ENCODE data around the gene TSPAN18. TPM values are rescaled to one million over a fixed set of nuclear protein-coding genes. Genes with fewer than 3 reads are reported as not detected.

TSPAN18 gene
- total and polyA plus RNA-seq, 2 of the 4 experiments (the other 2 are of a cell fraction), result 0.36 to 1.1 TPM

DNA sequence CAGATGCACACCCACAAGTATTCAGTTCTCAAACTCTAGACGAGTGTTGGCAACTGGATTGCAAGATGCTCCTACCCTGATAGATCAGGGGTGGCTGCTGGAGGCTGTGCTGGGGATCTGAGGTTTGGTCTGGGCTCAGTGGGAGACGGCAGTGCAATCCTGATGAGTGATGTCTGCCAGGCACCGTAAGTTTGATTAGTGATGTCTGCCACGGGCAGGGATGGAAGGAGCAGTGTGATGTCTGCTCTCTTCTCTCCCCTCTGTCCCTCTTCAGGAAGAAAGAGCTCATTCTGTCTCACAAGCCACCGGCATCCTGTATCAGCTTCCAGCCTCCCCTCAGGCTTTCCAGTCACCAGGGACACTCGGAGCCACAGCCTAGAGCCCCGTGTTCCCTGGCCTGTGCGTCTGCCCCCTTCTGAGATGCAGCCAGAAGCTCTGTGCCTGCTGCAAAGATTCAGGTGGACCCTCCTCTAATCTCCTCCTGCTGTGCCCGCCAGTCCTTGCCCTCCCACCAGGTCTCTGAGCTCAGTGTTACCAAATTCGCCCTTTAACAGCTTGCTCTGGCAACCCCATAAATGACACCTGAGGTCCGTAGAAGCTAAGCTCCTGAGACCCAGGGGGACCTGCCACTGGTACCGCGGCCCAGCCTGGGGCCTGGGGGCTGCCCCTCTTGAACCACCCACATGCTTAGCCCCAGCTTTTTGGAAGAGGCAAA is 204.0 kb downstream of the TSPAN18 start:
- TSS peak; percentile 48 for BruUV-seq (replicated peaks)
- no peaks in the 10 kb centered on the region for H3K9me1 ChIP-seq (ENCODE audit: insufficient read depth, low read length)
- H3K18ac ChIP-seq (ENCODE audit: low read depth, low read length), result no peak overlapping the region
- H3K27ac ChIP-seq (ENCODE audit: insufficient read depth, low read length), result no peak overlapping the region
- H3K4me1 ChIP-seq (ENCODE audit: control insufficient read depth, insufficient read depth, low read length), result no peaks in the 10 kb centered on the region
- no peak overlapping the region for H3K56ac ChIP-seq (ENCODE audit: extremely low read depth, insufficient read depth, low read length)
- H2AFZ ChIP-seq (replicated peaks; ENCODE audit: low read length, poor library complexity), result no peak overlapping the region
- no peak overlapping the region for H3K23ac ChIP-seq (ENCODE audit: low read depth, low read length)
- no peak overlapping the region for H3K14ac ChIP-seq (replicated peaks; ENCODE audit: low read depth, low read length)
- peaks cover 20% of the 10 kb centered on the region; the same call in 1 of the 2 replicates for H3K36me3 ChIP-seq (ENCODE audit: control insufficient read depth, insufficient read depth, low read length)
- DNase-seq (no peak), ATAC-seq (ENCODE audit: low read depth) (no peak)
- H2AK9ac ChIP-seq (replicated peaks; ENCODE audit: low read depth, low read length, poor library complexity), result no peak overlapping the region
- dilution Hi-C loops (cut with HindIII; ENCODE audit: low sequenced_read_pairs, unreplicated experiment), result no loop called here
- no peak overlapping the region for H3K9ac ChIP-seq (ENCODE audit: low read depth, low read length)
- no peak overlapping the region for H3K4ac ChIP-seq (ENCODE audit: low read depth, low read length)
- no peak overlapping the region for H4K91ac ChIP-seq (ENCODE audit: insufficient read depth, low read depth, low read length)
- H2AK5ac ChIP-seq (ENCODE audit: low read depth, low read length), result no peak overlapping the region
- no peak overlapping the region for H2BK20ac ChIP-seq (ENCODE audit: low read depth, low read length)
- no peak overlapping the region for H3K4me3 ChIP-seq (ENCODE audit: insufficient read depth, low read depth, low read length)
- intact Hi-C loops (cut with micrococcal nuclease), result no loop called here
- no peaks in the 10 kb centered on the region for H3K79me1 ChIP-seq (ENCODE audit: low read depth in 1 of 2, low read length in 2 of 2)
- H4K5ac ChIP-seq (ENCODE audit: low read depth, low read length), result no peak overlapping the region
- POLR2A ChIA-PET (ENCODE audit: unreplicated experiment), result interaction anchor here (0.6 to 0.9 kb wide), 2 partner anchors 172 to 618 kb away, joined by 4 to 5 read pairs; no protein-coding TSS in a partner anchor
- no peaks in the 10 kb centered on the region for H3K9me3 ChIP-seq (ENCODE audit: control insufficient read depth, insufficient read depth, low read length)
- H4K20me1 ChIP-seq (ENCODE audit: insufficient read depth, low read length), result 0 out of 2 replicates have a peak, but pooled peaks cover 3% of the 10 kb centered on the region
- H3K27me3 ChIP-seq (ENCODE audit: control insufficient read depth, insufficient read depth, low read length), result no peaks in the 10 kb centered on the region
- no peak overlapping the region for H4K8ac ChIP-seq (ENCODE audit: low read depth in 2 of 2, low read length in 2 of 2)
- 75% methylated on average over 6 of the region's 13 CpGs; no CpG with 5 or more reads in 1 of the 2 experiments for WGBS, 2 experiments (ENCODE audit: extremely low coverage in 2 of 2, insufficient read length in 1 of 2)
- no peak overlapping the region for H2BK5ac ChIP-seq (ENCODE audit: low read depth, low read length, poor library complexity, severe bottlenecking)
- H2BK15ac ChIP-seq (ENCODE audit: low read depth, low read length), result no peak overlapping the region
- in situ Hi-C loops (cut with MboI; ENCODE audit: low sequenced_read_pairs), result loop anchor here (10.0 kb wide), 1 partner anchor 364 kb away; no protein-coding TSS in a partner anchor
- CTCF ChIA-PET, result interaction anchor here (0.9 to 1.7 kb wide), 3 partner anchors 172 to 174 kb away, joined by 4 to 10 read pairs (median 4); no protein-coding TSS in a partner anchor
- H3K4me2 ChIP-seq (ENCODE audit: low read depth, low read length), result no peak overlapping the region
- H2BK120ac ChIP-seq (ENCODE audit: low read depth, low read length), result no peak overlapping the region
- TF ChIP-seq MAZ (IDR thresholded peaks at IDR 0.05; ENCODE audit: borderline replicate concordance, low read depth, low read length) (no peak), RAD21 (IDR thresholded peaks at IDR 0.05; ENCODE audit: low read length) (no peak), NFE2L2 (IDR thresholded peaks at IDR 0.05; ENCODE audit: low read depth, low read length) (no peak), CEBPB (IDR thresholded peaks at IDR 0.05; ENCODE audit: low read depth, low read length) (no peak), SMC3 (IDR thresholded peaks at IDR 0.05; ENCODE audit: low read depth, low read length) (no peak), BHLHE40 (IDR thresholded peaks at IDR 0.05; ENCODE audit: low read depth, low read length) (no peak), MXI1 (IDR thresholded peaks at IDR 0.05; ENCODE audit: borderline replicate concordance, low read depth, low read length) (no peak), POLR2A (IDR thresholded peaks at IDR 0.05; ENCODE audit: low read depth, low read length) (no peak), CHD1 (IDR thresholded peaks at IDR 0.05; ENCODE audit: low read depth, low read length) (no peak), FOS (IDR thresholded peaks at IDR 0.05; ENCODE audit: low read depth, low read length) (no peak), MAFK (IDR thresholded peaks at IDR 0.05; ENCODE audit: low read depth, low read length) (no peak), RFX5 (IDR thresholded peaks at IDR 0.05; ENCODE audit: low read depth, low read length) (no peak)
- TF ChIP-seq, protein P1, sequence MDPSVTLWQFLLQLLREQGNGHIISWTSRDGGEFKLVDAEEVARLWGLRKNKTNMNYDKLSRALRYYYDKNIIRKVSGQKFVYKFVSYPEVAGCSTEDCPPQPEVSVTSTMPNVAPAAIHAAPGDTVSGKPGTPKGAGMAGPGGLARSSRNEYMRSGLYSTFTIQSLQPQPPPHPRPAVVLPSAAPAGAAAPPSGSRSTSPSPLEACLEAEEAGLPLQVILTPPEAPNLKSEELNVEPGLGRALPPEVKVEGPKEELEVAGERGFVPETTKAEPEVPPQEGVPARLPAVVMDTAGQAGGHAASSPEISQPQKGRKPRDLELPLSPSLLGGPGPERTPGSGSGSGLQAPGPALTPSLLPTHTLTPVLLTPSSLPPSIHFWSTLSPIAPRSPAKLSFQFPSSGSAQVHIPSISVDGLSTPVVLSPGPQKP (IDR thresholded peaks at IDR 0.05; ENCODE audit: borderline replicate concordance, low read depth, low read length), result no peak
- TF ChIP-seq, protein P2, sequence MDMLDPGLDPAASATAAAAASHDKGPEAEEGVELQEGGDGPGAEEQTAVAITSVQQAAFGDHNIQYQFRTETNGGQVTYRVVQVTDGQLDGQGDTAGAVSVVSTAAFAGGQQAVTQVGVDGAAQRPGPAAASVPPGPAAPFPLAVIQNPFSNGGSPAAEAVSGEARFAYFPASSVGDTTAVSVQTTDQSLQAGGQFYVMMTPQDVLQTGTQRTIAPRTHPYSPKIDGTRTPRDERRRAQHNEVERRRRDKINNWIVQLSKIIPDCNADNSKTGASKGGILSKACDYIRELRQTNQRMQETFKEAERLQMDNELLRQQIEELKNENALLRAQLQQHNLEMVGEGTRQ (IDR thresholded peaks at IDR 0.05; ENCODE audit: low read depth, low read length), result no peak
- TF ChIP-seq, protein P3, sequence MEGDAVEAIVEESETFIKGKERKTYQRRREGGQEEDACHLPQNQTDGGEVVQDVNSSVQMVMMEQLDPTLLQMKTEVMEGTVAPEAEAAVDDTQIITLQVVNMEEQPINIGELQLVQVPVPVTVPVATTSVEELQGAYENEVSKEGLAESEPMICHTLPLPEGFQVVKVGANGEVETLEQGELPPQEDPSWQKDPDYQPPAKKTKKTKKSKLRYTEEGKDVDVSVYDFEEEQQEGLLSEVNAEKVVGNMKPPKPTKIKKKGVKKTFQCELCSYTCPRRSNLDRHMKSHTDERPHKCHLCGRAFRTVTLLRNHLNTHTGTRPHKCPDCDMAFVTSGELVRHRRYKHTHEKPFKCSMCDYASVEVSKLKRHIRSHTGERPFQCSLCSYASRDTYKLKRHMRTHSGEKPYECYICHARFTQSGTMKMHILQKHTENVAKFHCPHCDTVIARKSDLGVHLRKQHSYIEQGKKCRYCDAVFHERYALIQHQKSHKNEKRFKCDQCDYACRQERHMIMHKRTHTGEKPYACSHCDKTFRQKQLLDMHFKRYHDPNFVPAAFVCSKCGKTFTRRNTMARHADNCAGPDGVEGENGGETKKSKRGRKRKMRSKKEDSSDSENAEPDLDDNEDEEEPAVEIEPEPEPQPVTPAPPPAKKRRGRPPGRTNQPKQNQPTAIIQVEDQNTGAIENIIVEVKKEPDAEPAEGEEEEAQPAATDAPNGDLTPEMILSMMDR (conservative IDR thresholded peaks at IDR 0.05; ENCODE audit: low read depth, low read length), result no peak

Measured in IMR-90 (cell line).